ENCODE measurements around the gene FXYD2.

DNA sequence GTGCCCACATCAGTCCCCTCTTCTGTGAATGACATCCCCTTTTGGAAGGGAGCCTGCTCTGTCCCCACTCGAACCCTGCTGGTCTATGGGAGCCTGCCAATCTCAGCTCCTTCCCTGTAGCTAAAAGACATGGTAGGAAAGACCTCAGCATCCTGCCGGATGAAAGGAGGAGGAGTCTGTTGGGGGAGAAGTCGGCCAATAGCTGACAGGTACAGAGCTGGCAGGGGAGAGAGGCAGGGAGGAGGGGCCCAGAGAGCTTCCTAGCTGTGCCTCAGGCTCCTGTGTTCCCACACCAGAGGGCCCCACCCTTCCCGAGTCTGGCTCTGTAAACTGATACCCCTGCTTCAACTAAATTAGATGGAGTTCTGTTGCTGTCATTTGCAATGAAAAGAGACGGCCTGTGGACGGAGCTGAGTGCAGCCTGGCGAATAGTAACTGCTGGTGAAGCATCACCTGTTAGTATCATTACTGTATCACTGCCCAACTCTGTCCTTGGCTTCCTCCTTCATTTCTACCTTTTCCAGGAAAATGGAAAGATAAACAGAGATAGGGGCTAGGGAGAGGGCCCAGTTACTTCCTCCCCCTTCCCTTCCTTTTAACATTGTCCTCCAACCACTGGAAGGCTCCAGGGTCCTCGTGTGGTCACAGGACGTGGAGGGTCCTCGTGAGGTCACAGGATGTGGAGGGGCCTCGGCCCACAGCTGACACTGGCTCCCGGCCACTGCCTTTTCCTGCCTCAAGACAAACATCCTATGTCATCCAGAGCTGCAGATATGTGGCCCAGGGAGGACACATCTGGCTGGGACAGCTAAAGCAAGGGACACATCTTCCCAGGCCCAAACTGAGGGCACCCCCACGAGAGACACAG is 36.8 kb upstream of the FXYD2 start:
- TF ChIP-seq POLR2AphosphoS5 (IDR thresholded peaks at IDR 0.05; ENCODE audit: low read depth, low read length) (no peak), TAF1 (IDR thresholded peaks at IDR 0.05; ENCODE audit: borderline replicate concordance, low read depth, low read length) (no peak), POLR2A (IDR thresholded peaks at IDR 0.05; ENCODE audit: low read depth, low read length) (no peak)
